Naive B cell (primary cell): ENCODE data around the gene CCDC179. TPM values are rescaled to one million over a fixed set of nuclear protein-coding genes. Genes with fewer than 3 reads are reported as not detected.

ENCODE experiments used
- ATAC-seq, 2 donors: fragments of 150-1000 bp; cut with Tn5 transposase; 2 replicates each; pipeline ENCODE4 v1.10.0; 2021; ENCODE audit warnings: low read depth in 2 of 2, mild to moderate bottlenecking in 2 of 2, moderate library complexity in 2 of 2
- DNase-seq: peaks from one replicate; pipeline ENCODE4 v3.0.0; 2022
- H3K27ac Mint-ChIP-seq, 6 donors: one replicate each; pipeline ENCODE4 v1.8.0; 2020 to 2022; ENCODE audit warnings: mild to moderate bottlenecking in 6 of 6, mixed read lengths in 6 of 6, moderate library complexity in 5 of 6, inconsistent platforms in 2 of 6
- H3K27me3 Mint-ChIP-seq, 3 donors: one replicate each; pipeline ENCODE4 v1.8.0; 2021 to 2022; ENCODE audit warnings: mixed read lengths in 3 of 3, mild to moderate bottlenecking in 1 of 3
- H3K36me3 Mint-ChIP-seq, 2 donors: one replicate each; pipeline ENCODE4 v1.8.0; 2020 to 2022; ENCODE audit warnings: mixed read lengths in 2 of 2, inconsistent platforms in 1 of 2, mild to moderate bottlenecking in 1 of 2
- H3K4me1 Mint-ChIP-seq, 3 donors: one replicate each; pipeline ENCODE4 v1.8.0; 2020 to 2022; ENCODE audit warnings: mixed read lengths in 3 of 3, inconsistent platforms in 1 of 3, mild to moderate bottlenecking in 1 of 3, moderate library complexity in 1 of 3
- H3K4me3 Mint-ChIP-seq, 8 donors: one replicate each; pipeline ENCODE4 v1.8.0; 2020 to 2022; ENCODE audit warnings: mild to moderate bottlenecking in 8 of 8, mixed read lengths in 8 of 8, moderate library complexity in 8 of 8, inconsistent platforms in 2 of 8
- H3K9me3 Mint-ChIP-seq, 7 donors: one replicate each; pipeline ENCODE4 v1.8.0; 2020 to 2022; ENCODE audit warnings: mixed read lengths in 7 of 7, mild to moderate bottlenecking in 5 of 7, inconsistent platforms in 2 of 7, moderate library complexity in 1 of 7
- polyA plus RNA-seq, 6 donors: library from polyadenylated mRNA; unstranded; fragments of 300-500 nt; fragmentation: Illumina TruSeq; gene quantifications; one replicate each; pipeline ENCODE4 v1.2.3, GENCODE V29; 2021; ENCODE audit warnings: low read depth in 6 of 6

The CCDC179 gene
- polyA plus RNA-seq, result not detected

GRCh38 chr11:22860241-22860640, at the start of gene CCDC179:
CCDC179 (minus strand) TSS chr11:22860474; CDS start chr11:22860421, 53 bp downstream.
- Mint-ChIP-seq H3K4me1 (no peaks in the 10 kb centered on the region), H3K27me3 (no peaks in the 10 kb centered on the region), H3K9me3 (peaks cover 0 to 3% (median 0%) of the 10 kb centered on the region in 7 donors), H3K36me3 (no peaks in the 10 kb centered on the region), H3K27ac (no peak within 1 kb of the TSS), H3K4me3 (no peak within 1 kb of the TSS)
- ATAC-seq (no peak), DNase-seq (no peak)

GRCh38 chr11:22903782-22904181, 43.5 kb upstream of the CCDC179 start:
- Mint-ChIP-seq H3K4me1 (no peaks in the 10 kb centered on the region), H3K36me3 (peaks cover 0 to 5% of the 10 kb centered on the region in 2 donors), H3K4me3 (no peak overlapping the region), H3K27ac (no peak overlapping the region), H3K9me3 (peaks cover 0 to 3% (median 0%) of the 10 kb centered on the region in 7 donors), H3K27me3 (peaks cover 0 to 5% (median 0%) of the 10 kb centered on the region in 3 donors)
- ATAC-seq (no peak), DNase-seq (no peak)

- no peak overlapping the region for H3K27ac Mint-ChIP-seq
These were observed 41.3 kb upstream of the CCDC179 start for GRCh38 chr11:22901603-22902002.

GRCh38 chr11:22900764-22901486, 40.7 kb upstream of the CCDC179 start:
- no peak for ATAC-seq
- Mint-ChIP-seq H3K4me1 (no peaks in the 10 kb centered on the region), H3K27ac (no peak overlapping the region), H3K36me3 (no peaks in the 10 kb centered on the region), H3K9me3 (peaks cover 0 to 2% (median 0%) of the 10 kb centered on the region in 7 donors), H3K27me3 (no peaks in the 10 kb centered on the region), H3K4me3 (no peak overlapping the region)
- no peak for DNase-seq

More at GRCh38 chr11:22901603-22902002, 41.3 kb upstream of the CCDC179 start:
- H3K9me3 Mint-ChIP-seq, result peaks cover 0 to 1% (median 0%) of the 10 kb centered on the region in 7 donors
- ATAC-seq (no peak), DNase-seq (no peak)
- H3K36me3 Mint-ChIP-seq, result peaks cover 0 to 3% of the 10 kb centered on the region in 2 donors
- no peak overlapping the region for H3K4me3 Mint-ChIP-seq
- H3K27me3 Mint-ChIP-seq, result peaks cover 0 to 2% (median 0%) of the 10 kb centered on the region in 3 donors
- no peaks in the 10 kb centered on the region for H3K4me1 Mint-ChIP-seq

GRCh38 chr11:22898036-22898435, 37.8 kb upstream of the CCDC179 start:
- ATAC-seq (no peak), DNase-seq (no peak)
- H3K4me1 Mint-ChIP-seq, result no peaks in the 10 kb centered on the region
- peaks cover 0 to 5% (median 0%) of the 10 kb centered on the region in 7 donors for H3K9me3 Mint-ChIP-seq
- H3K36me3 Mint-ChIP-seq, result no peaks in the 10 kb centered on the region
- no peak overlapping the region for H3K4me3 Mint-ChIP-seq
- no peaks in the 10 kb centered on the region for H3K27me3 Mint-ChIP-seq
- no peak overlapping the region for H3K27ac Mint-ChIP-seq

- H3K36me3 Mint-ChIP-seq, result no peaks in the 10 kb centered on the region
- no peak overlapping the region for H3K4me3 Mint-ChIP-seq
- H3K27ac Mint-ChIP-seq, result no peak overlapping the region
These were observed 30.0 kb upstream of the CCDC179 start for GRCh38 chr11:22890227-22890626.

GRCh38 chr11:22884217-22884616, 23.9 kb upstream of the CCDC179 start:
- Mint-ChIP-seq H3K27me3 (no peaks in the 10 kb centered on the region), H3K9me3 (no peaks in the 10 kb centered on the region), H3K27ac (no peak overlapping the region), H3K36me3 (no peaks in the 10 kb centered on the region), H3K4me1 (no peaks in the 10 kb centered on the region), H3K4me3 (no peak overlapping the region)
- DNase-seq (no peak), ATAC-seq (no peak)

More at GRCh38 chr11:22890227-22890626, 30.0 kb upstream of the CCDC179 start:
- H3K9me3 Mint-ChIP-seq, result peaks cover 0 to 4% (median 0%) of the 10 kb centered on the region in 7 donors
- no peak for DNase-seq
- ATAC-seq, result no peak
- no peaks in the 10 kb centered on the region for H3K27me3 Mint-ChIP-seq
- no peaks in the 10 kb centered on the region for H3K4me1 Mint-ChIP-seq

GRCh38 chr11:22879630-22880029, 19.4 kb upstream of the CCDC179 start:
- no peak for ATAC-seq

GRCh38 chr11:22878604-22879003, 18.3 kb upstream of the CCDC179 start:
- no peaks in the 10 kb centered on the region for H3K27me3 Mint-ChIP-seq
- no peaks in the 10 kb centered on the region for H3K36me3 Mint-ChIP-seq
- ATAC-seq, result no peak
- no peak for DNase-seq
- no peak overlapping the region for H3K27ac Mint-ChIP-seq
- no peaks in the 10 kb centered on the region for H3K4me1 Mint-ChIP-seq
- H3K4me3 Mint-ChIP-seq, result no peak overlapping the region
- H3K9me3 Mint-ChIP-seq, result no peaks in the 10 kb centered on the region

More at GRCh38 chr11:22879630-22880029, 19.4 kb upstream of the CCDC179 start:
- H3K27ac Mint-ChIP-seq, result no peak overlapping the region
- H3K9me3 Mint-ChIP-seq, result no peaks in the 10 kb centered on the region
- DNase-seq, result no peak
- no peak overlapping the region for H3K4me3 Mint-ChIP-seq
- no peaks in the 10 kb centered on the region for H3K36me3 Mint-ChIP-seq
- H3K27me3 Mint-ChIP-seq, result no peaks in the 10 kb centered on the region
- no peaks in the 10 kb centered on the region for H3K4me1 Mint-ChIP-seq

GRCh38 chr11:22878039-22878438, 17.8 kb upstream of the CCDC179 start:
- Mint-ChIP-seq H3K4me3 (no peak overlapping the region), H3K27me3 (no peaks in the 10 kb centered on the region), H3K9me3 (no peaks in the 10 kb centered on the region), H3K36me3 (no peaks in the 10 kb centered on the region), H3K27ac (no peak overlapping the region), H3K4me1 (no peaks in the 10 kb centered on the region)
- no peak for DNase-seq
- no peak for ATAC-seq

- no peaks in the 10 kb centered on the region for H3K4me1 Mint-ChIP-seq
- H3K36me3 Mint-ChIP-seq, result no peaks in the 10 kb centered on the region
- no peak overlapping the region for H3K4me3 Mint-ChIP-seq
- no peaks in the 10 kb centered on the region for H3K27me3 Mint-ChIP-seq
- peak; percentile 63 for DNase-seq
- peak; percentile 84 to 94 for ATAC-seq
- H3K27ac Mint-ChIP-seq, result no peak overlapping the region
- H3K9me3 Mint-ChIP-seq, result no peaks in the 10 kb centered on the region
These were observed 15.7 kb upstream of the CCDC179 start for GRCh38 chr11:22875869-22876473.

- H3K9me3 Mint-ChIP-seq, result no peaks in the 10 kb centered on the region
- no peak for ATAC-seq
These were observed 9.1 kb upstream of the CCDC179 start for GRCh38 chr11:22869325-22869724.

GRCh38 chr11:22859756-22860155, 518 bp downstream of the CCDC179 start:
- DNase-seq (no peak), ATAC-seq (no peak)
- no peaks in the 10 kb centered on the region for H3K36me3 Mint-ChIP-seq
- no peaks in the 10 kb centered on the region for H3K27me3 Mint-ChIP-seq
- no peaks in the 10 kb centered on the region for H3K4me1 Mint-ChIP-seq
- H3K27ac Mint-ChIP-seq, result no peak overlapping the region
- no peak overlapping the region for H3K4me3 Mint-ChIP-seq
- peaks cover 0 to 3% (median 0%) of the 10 kb centered on the region in 7 donors for H3K9me3 Mint-ChIP-seq

More at GRCh38 chr11:22869325-22869724, 9.1 kb upstream of the CCDC179 start:
- Mint-ChIP-seq H3K4me3 (no peak overlapping the region), H3K36me3 (no peaks in the 10 kb centered on the region), H3K4me1 (no peaks in the 10 kb centered on the region), H3K27ac (no peak overlapping the region), H3K27me3 (no peaks in the 10 kb centered on the region)
- no peak for DNase-seq

- no peak overlapping the region for H3K4me3 Mint-ChIP-seq
- H3K27me3 Mint-ChIP-seq, result peaks cover 0 to 12% (median 0%) of the 10 kb centered on the region in 3 donors
- DNase-seq (no peak), ATAC-seq (no peak)
- H3K27ac Mint-ChIP-seq, result no peak overlapping the region
- no peaks in the 10 kb centered on the region for H3K4me1 Mint-ChIP-seq
- peaks cover 0 to 10% (median 2%) of the 10 kb centered on the region in 7 donors for H3K9me3 Mint-ChIP-seq
- H3K36me3 Mint-ChIP-seq, result no peaks in the 10 kb centered on the region
These were observed 8.8 kb downstream of the CCDC179 start for GRCh38 chr11:22851477-22851876.
